ENCODE data around the gene AKAP3.

- no peak for TF ChIP-seq CTCF (IDR thresholded peaks at IDR 0.05)
- TF ChIP-seq POLR2AphosphoS5 (IDR thresholded peaks at IDR 0.05), result no peak
These were observed 61.7 kb downstream of the AKAP3 start for GRCh38 chr12:4587108-4587507.
